ELF-1 (cell line): Measurements from ENCODE around the gene ADGRV1.
A peak's percentile ranks its signal among the peaks of the same experiment; 100 is the strongest.
"Not testable (repeated sequence)": the region's sequence is repeated elsewhere in the genome, so short reads cannot be mapped to it uniquely, and the experiment has no call there.

Experiments used
- DNase-seq: peaks from one replicate; pipeline ENCODE4 v3.0.0-alpha.2; 2016; ENCODE audit warnings: low read depth, low spot score

Gene ADGRV1

GRCh38 chr5:90644132-90644531, 85.5 kb downstream of the ADGRV1 start:
- no peak for DNase-seq

GRCh38 chr5:90645024-90645610, 86.5 kb downstream of the ADGRV1 start:
- DNase-seq = peak; percentile 69

- no peak for DNase-seq
Measured at GRCh38 chr5:90650767-90651166, 92.2 kb downstream of the ADGRV1 start.

GRCh38 chr5:90654215-90654614, 95.6 kb downstream of the ADGRV1 start:
- no peak for DNase-seq

- DNase-seq = no peak
Measured at GRCh38 chr5:90655423-90655822, 96.8 kb downstream of the ADGRV1 start.

- no peak for DNase-seq
Measured at GRCh38 chr5:90657030-90657429, 98.4 kb downstream of the ADGRV1 start.

GRCh38 chr5:90657788-90658187, 99.2 kb downstream of the ADGRV1 start:
- DNase-seq = no peak

GRCh38 chr5:90658620-90659019, 100.0 kb downstream of the ADGRV1 start:
- no peak for DNase-seq

- not testable (repeated sequence) for DNase-seq
Measured at GRCh38 chr5:90668079-90668565, 109.5 kb downstream of the ADGRV1 start.

GRCh38 chr5:90675222-90675621, 116.6 kb downstream of the ADGRV1 start:
- peak; percentile 18 for DNase-seq

GRCh38 chr5:90680921-90681563, 122.4 kb downstream of the ADGRV1 start:
- no peak for DNase-seq

- no peak for DNase-seq
Measured at GRCh38 chr5:90682278-90682677, 123.7 kb downstream of the ADGRV1 start.

- no peak for DNase-seq
Measured at GRCh38 chr5:90685425-90686022, 126.9 kb downstream of the ADGRV1 start.

GRCh38 chr5:90686363-90686762, 127.8 kb downstream of the ADGRV1 start:
- DNase-seq = not testable (repeated sequence)

- DNase-seq = not testable (repeated sequence)
Measured at GRCh38 chr5:90687458-90687857, 128.9 kb downstream of the ADGRV1 start.

GRCh38 chr5:90689064-90689463, 130.5 kb downstream of the ADGRV1 start:
- DNase-seq = no peak

GRCh38 chr5:90690307-90690706, 131.7 kb downstream of the ADGRV1 start:
- no peak for DNase-seq

GRCh38 chr5:90691533-90691932, 132.9 kb downstream of the ADGRV1 start:
- no peak for DNase-seq

- DNase-seq = no peak
Measured at GRCh38 chr5:90696153-90696552, 137.6 kb downstream of the ADGRV1 start.

GRCh38 chr5:90700299-90700698, 141.7 kb downstream of the ADGRV1 start:
- DNase-seq = no peak

- no peak for DNase-seq
Measured at GRCh38 chr5:90703932-90704331, 145.3 kb downstream of the ADGRV1 start.

- DNase-seq = no peak
Measured at GRCh38 chr5:90707698-90708097, 149.1 kb downstream of the ADGRV1 start.
